RPMI7951 (cell line): ENCODE results near the gene OTUB2. TPM values are rescaled to one million over a fixed set of nuclear protein-coding genes. Genes with fewer than 3 reads are reported as not detected.

ENCODE experiments used
- DNase-seq: peaks from one replicate; pipeline ENCODE4 v3.0.0-alpha.2; 2012; ENCODE audit warnings: low read depth
- total RNA-seq: library from RNA; depleted of rRNA; stranded (reverse); fragments of >200 nt; shearing (Covaris generic); gene quantifications from 2 replicates; pipeline ENCODE4 v1.2.3, GENCODE V29; 2014

Gene OTUB2
- total RNA-seq, 1 experiment from 2014 or later, result 1.6 TPM

- no peak for DNase-seq
Observed at GRCh38 chr14:94040796-94041195, 14.7 kb downstream of the OTUB2 start.

- no peak for DNase-seq
Observed at GRCh38 chr14:94041551-94042346, 15.6 kb downstream of the OTUB2 start.

- no peak for DNase-seq
Observed at GRCh38 chr14:94042433-94043091, 16.4 kb downstream of the OTUB2 start.

- no peak for DNase-seq
Observed at GRCh38 chr14:94043111-94043755, 17.1 kb downstream of the OTUB2 start.

GRCh38 chr14:94043756-94044475 is 17.8 kb downstream of the OTUB2 start:
- DNase-seq, result no peak

GRCh38 chr14:94044476-94045091 is 18.4 kb downstream of the OTUB2 start:
- no peak for DNase-seq

- no peak for DNase-seq
Observed at GRCh38 chr14:94045101-94045500, 19.0 kb downstream of the OTUB2 start.

- no peak for DNase-seq
Observed at GRCh38 chr14:94045563-94046345, 19.6 kb downstream of the OTUB2 start.

GRCh38 chr14:94046696-94047250 is 20.6 kb downstream of the OTUB2 start:
- DNase-seq, result no peak

- DNase-seq, result no peak
Observed at GRCh38 chr14:94047581-94047980, 21.4 kb downstream of the OTUB2 start.

- no peak for DNase-seq
Observed at GRCh38 chr14:94048691-94049624, 22.8 kb downstream of the OTUB2 start.

- no peak for DNase-seq
Observed at GRCh38 chr14:94049625-94050023, 23.5 kb downstream of the OTUB2 start.

- DNase-seq, result no peak
Observed at GRCh38 chr14:94050231-94050880, 24.2 kb downstream of the OTUB2 start.

GRCh38 chr14:94051115-94051514 is 25.0 kb downstream of the OTUB2 start:
- no peak for DNase-seq

GRCh38 chr14:94051779-94052178 is 25.6 kb downstream of the OTUB2 start:
- no peak for DNase-seq

GRCh38 chr14:94052199-94052598 is 26.1 kb downstream of the OTUB2 start:
- no peak for DNase-seq

GRCh38 chr14:94052662-94053061 is 26.5 kb downstream of the OTUB2 start:
- no peak for DNase-seq

GRCh38 chr14:94054401-94054800 is 28.3 kb downstream of the OTUB2 start:
- no peak for DNase-seq

- no peak for DNase-seq
Observed at GRCh38 chr14:94054936-94055335, 28.8 kb downstream of the OTUB2 start.
